HL-60 (cell line): ENCODE data around the gene TAF1B.

Source experiments
- DNase-seq, 2 experiments: peaks; one replicate each; pipeline ENCODE4 v3.0.0-alpha.2; 2010 to 2020; ENCODE audit warnings: low read depth in 1 of 2, low spot score in 1 of 2
- H3K27ac ChIP-seq: fragments of 250-450 bp; sonication (Bioruptor Pico); replicated peaks from 2 replicates; pipeline ENCODE4 v1.5.1; 2020; ENCODE audit warnings: mild to moderate bottlenecking, moderate library complexity
- H3K27me3 ChIP-seq: fragments of 250-450 bp; sonication (Bioruptor Pico); 2 replicates; pipeline ENCODE4 v1.5.1; 2021; ENCODE audit warnings: mild to moderate bottlenecking, moderate library complexity; ENCODE audit not compliant: insufficient read depth, poor library complexity, severe bottlenecking
- H3K4me3 ChIP-seq: replicated peaks from 2 replicates; pipeline ENCODE4 v1.5.1; 2011; ENCODE audit warnings: mild to moderate bottlenecking, control low read depth, low read length; ENCODE audit not compliant: insufficient read depth
- CTCF ChIP-seq: IDR thresholded peaks from one replicate; pipeline ENCODE4 v1.5.1; 2011; ENCODE audit warnings: low read length, control low read depth, inconsistent platforms; ENCODE audit not compliant: insufficient read depth
- GABPA ChIP-seq: IDR thresholded peaks from 2 replicates; pipeline ENCODE4 v1.6.1; 2012; ENCODE audit warnings: low read depth
- POLR2AphosphoS5 ChIP-seq: IDR thresholded peaks from 2 replicates; pipeline ENCODE4 v1.6.1; 2012; ENCODE audit warnings: low read depth
- REST ChIP-seq: IDR thresholded peaks from 2 replicates; pipeline ENCODE4 v1.6.1; 2012; ENCODE audit warnings: low read depth; ENCODE audit not compliant: insufficient replicate concordance
- SPI1 ChIP-seq: IDR thresholded peaks from 2 replicates; pipeline ENCODE4 v1.6.1; 2012; ENCODE audit warnings: low read depth, mild to moderate bottlenecking, borderline replicate concordance

The TAF1B gene

GRCh38 chr2:9980520-9980919, 137.2 kb downstream of the TAF1B start:
- DNase-seq = no peak
- TF ChIP-seq CTCF (no peak), REST (no peak), GABPA (no peak), SPI1 (no peak), POLR2AphosphoS5 (no peak)
- Histone ChIP-seq H3K4me3 (no peak overlapping the region), H3K27me3 (no peaks in the 10 kb centered on the region), H3K27ac (no peak overlapping the region)

GRCh38 chr2:9981655-9982054, 138.4 kb downstream of the TAF1B start:
- no peak for DNase-seq
- no peaks in the 10 kb centered on the region for H3K27me3 ChIP-seq
- no peak overlapping the region for H3K4me3 ChIP-seq
- no peak for TF ChIP-seq REST
- TF ChIP-seq CTCF = no peak
- TF ChIP-seq GABPA = no peak
- no peak for TF ChIP-seq POLR2AphosphoS5
- TF ChIP-seq SPI1 = no peak
- H3K27ac ChIP-seq = no peak overlapping the region

GRCh38 chr2:9982248-9982647, 139.0 kb downstream of the TAF1B start:
- H3K27ac ChIP-seq = no peak overlapping the region
- TF ChIP-seq CTCF = no peak
- TF ChIP-seq SPI1 = no peak
- TF ChIP-seq POLR2AphosphoS5 = no peak
- no peak for TF ChIP-seq GABPA
- TF ChIP-seq REST = no peak

More at GRCh38 chr2:9982248-9982647, 139.0 kb downstream of the TAF1B start:
- H3K27me3 ChIP-seq = no peaks in the 10 kb centered on the region
- no peak for DNase-seq
- H3K4me3 ChIP-seq = no peak overlapping the region
